IMR-90 (cell line): ENCODE data around the gene ERC2. TPM values are rescaled to one million over a fixed set of nuclear protein-coding genes. Genes with fewer than 3 reads are reported as not detected.

Source experiments
- ATAC-seq: fragments of 200-7000 bp; cut with Tn5 transposase; 2 replicates; pipeline ENCODE4 v1.9.1; 2020; ENCODE audit warnings: low read depth, mild to moderate bottlenecking, moderate library complexity
- BruUV-seq: library from RNA; stranded (reverse); fragments of 400-500 nt; replicated peaks from 2 replicates; lab custom pipeline; 2021; lab: Mats Ljungman, UMichigan
- CTCF ChIA-PET: fragments of 300-600 bp; formaldehyde crosslinking; extraction: SDS; loops from one replicate; lab custom pipeline; 2021; ENCODE audit warnings: antibody characterized with exemption; lab: Yijun Ruan, JAX
- POLR2A ChIA-PET: fragments of 300-600 bp; sonication (Branson Sonifier 250); formaldehyde crosslinking; loops from one replicate; lab custom pipeline; 2022; ENCODE audit warnings: antibody characterized with exemption; ENCODE audit not compliant: unreplicated experiment; lab: Charles Lee
- DNase-seq: peaks from one replicate; pipeline ENCODE4 v3.0.0; 2013
- H2AFZ ChIP-seq: replicated peaks from 2 replicates; pipeline ENCODE3; 2013; ENCODE audit warnings: low read length, mild to moderate bottlenecking; ENCODE audit not compliant: poor library complexity
- H2AK5ac ChIP-seq: 2 replicates; pipeline ENCODE4 v1.6.1; 2013; ENCODE audit warnings: low read depth, low read length, inconsistent platforms
- H2AK9ac ChIP-seq: replicated peaks from 2 replicates; pipeline ENCODE3; 2013; ENCODE audit warnings: mild to moderate bottlenecking, low read depth, low read length, moderate library complexity; ENCODE audit not compliant: poor library complexity
- H2BK120ac ChIP-seq: 2 replicates; pipeline ENCODE4 v1.6.1; 2013; ENCODE audit warnings: low read depth, low read length, inconsistent platforms
- H2BK15ac ChIP-seq: 3 replicates; pipeline ENCODE4 v1.6.1; 2013; ENCODE audit warnings: low read depth, low read length, inconsistent platforms
- H2BK20ac ChIP-seq: 2 replicates; pipeline ENCODE4 v1.6.1; 2013; ENCODE audit warnings: low read depth, mild to moderate bottlenecking, inconsistent platforms, low read length, moderate library complexity
- H2BK5ac ChIP-seq: 2 replicates; pipeline ENCODE4 v1.6.1; 2013; ENCODE audit warnings: mild to moderate bottlenecking, low read depth, low read length, inconsistent platforms; ENCODE audit not compliant: poor library complexity, severe bottlenecking
- H3K14ac ChIP-seq: replicated peaks from 2 replicates; pipeline ENCODE4 v1.6.1; 2013; ENCODE audit warnings: low read depth, low read length, inconsistent platforms
- H3K18ac ChIP-seq: 2 replicates; pipeline ENCODE4 v1.6.1; 2013; ENCODE audit warnings: low read depth, low read length, control low read depth
- H3K23ac ChIP-seq: 2 replicates; pipeline ENCODE4 v1.6.1; 2013; ENCODE audit warnings: low read depth, low read length, inconsistent platforms
- H3K27ac ChIP-seq: 2 replicates; pipeline ENCODE4 v1.5.1; 2013; ENCODE audit warnings: mild to moderate bottlenecking, control low read depth, low read length; ENCODE audit not compliant: insufficient read depth
- H3K27me3 ChIP-seq: 2 replicates; pipeline ENCODE4 v1.6.1; 2013; ENCODE audit warnings: low read length; ENCODE audit not compliant: control insufficient read depth, insufficient read depth
- H3K36me3 ChIP-seq: 2 replicates; pipeline ENCODE4 v1.6.1; 2013; ENCODE audit warnings: low read length, mixed read lengths; ENCODE audit not compliant: control insufficient read depth, insufficient read depth
- H3K4ac ChIP-seq: 2 replicates; pipeline ENCODE4 v1.6.1; 2013; ENCODE audit warnings: low read depth, low read length, inconsistent platforms
- H3K4me1 ChIP-seq: 2 replicates; pipeline ENCODE4 v1.6.1; 2013; ENCODE audit warnings: low read length, mixed read lengths; ENCODE audit not compliant: control insufficient read depth, insufficient read depth
- H3K4me2 ChIP-seq: 2 replicates; pipeline ENCODE4 v1.6.1; 2013; ENCODE audit warnings: low read depth, mild to moderate bottlenecking, control low read depth, low read length, moderate library complexity
- H3K4me3 ChIP-seq: 2 replicates; pipeline ENCODE4 v1.5.1; 2013; ENCODE audit warnings: low read depth, mild to moderate bottlenecking, control low read depth, low read length, moderate library complexity; ENCODE audit not compliant: insufficient read depth
- H3K56ac ChIP-seq: 2 replicates; pipeline ENCODE4 v1.6.1; 2013; ENCODE audit warnings: low read length, inconsistent platforms; ENCODE audit not compliant: insufficient read depth; ENCODE audit errors: extremely low read depth
- H3K79me1 ChIP-seq, 2 experiments: 2 replicates each; pipeline ENCODE4 v1.6.1; 2013; ENCODE audit warnings: low read length in 2 of 2, inconsistent platforms in 1 of 2, low read depth in 1 of 2
- H3K9ac ChIP-seq: 2 replicates; pipeline ENCODE4 v1.6.1; 2013; ENCODE audit warnings: low read depth, low read length, control low read depth
- H3K9me1 ChIP-seq: 2 replicates; pipeline ENCODE4 v1.6.1; 2013; ENCODE audit warnings: low read length, inconsistent platforms; ENCODE audit not compliant: insufficient read depth
- H3K9me3 ChIP-seq: 2 replicates; pipeline ENCODE4 v1.6.1; 2013; ENCODE audit warnings: low read length; ENCODE audit not compliant: control insufficient read depth, insufficient read depth
- H4K20me1 ChIP-seq: 2 replicates; pipeline ENCODE4 v1.6.1; 2013; ENCODE audit warnings: low read length, inconsistent platforms; ENCODE audit not compliant: insufficient read depth
- H4K5ac ChIP-seq: 2 replicates; pipeline ENCODE4 v1.6.1; 2013; ENCODE audit warnings: mild to moderate bottlenecking, low read depth, low read length, control low read depth
- H4K8ac ChIP-seq, 2 experiments: 2 replicates each; pipeline ENCODE4 v1.6.1; 2013; ENCODE audit warnings: low read depth in 2 of 2, low read length in 2 of 2, control low read depth in 1 of 2, inconsistent platforms in 1 of 2
- H4K91ac ChIP-seq: 2 replicates; pipeline ENCODE4 v1.6.1; 2013; ENCODE audit warnings: low read depth, low read length, inconsistent platforms; ENCODE audit not compliant: insufficient read depth
- CEBPB ChIP-seq: IDR thresholded peaks from 2 replicates; pipeline ENCODE4 v1.6.1; 2012; ENCODE audit warnings: low read depth, low read length, improper control_type of control experiment
- CHD1 ChIP-seq: IDR thresholded peaks from 2 replicates; pipeline ENCODE4 v1.6.1; 2012; ENCODE audit warnings: low read depth, low read length, improper control_type of control experiment
- MAFK ChIP-seq: IDR thresholded peaks from 2 replicates; pipeline ENCODE4 v1.6.1; 2012; ENCODE audit warnings: low read depth, low read length, improper control_type of control experiment
- MAZ ChIP-seq: IDR thresholded peaks from 2 replicates; pipeline ENCODE4 v1.6.1; 2012; ENCODE audit warnings: low read depth, mild to moderate bottlenecking, low read length, improper control_type of control experiment, moderate library complexity, borderline replicate concordance
- NFE2L2 ChIP-seq: fragments of 150-350 bp; IDR thresholded peaks from 2 replicates; pipeline ENCODE4 v1.6.1; 2016; ENCODE audit warnings: low read depth, mild to moderate bottlenecking, low read length
- POLR2A ChIP-seq: IDR thresholded peaks from 2 replicates; pipeline ENCODE4 v1.6.1; 2012; ENCODE audit warnings: mild to moderate bottlenecking, low read depth, low read length
- RAD21 ChIP-seq: IDR thresholded peaks from 2 replicates; pipeline ENCODE4 v1.6.1; 2012; ENCODE audit warnings: low read length, improper control_type of control experiment
- USF2 ChIP-seq: fragments of 150-350 bp; IDR thresholded peaks from 2 replicates; pipeline ENCODE4 v1.6.1; 2017; ENCODE audit warnings: mild to moderate bottlenecking, antibody characterized with exemption, low read length, low read depth
- dilution Hi-C: fragments of 300-500 bp; cut with HindIII; formaldehyde crosslinking; loops from one replicate; pipeline ENCODE4 v1.14.3; 2018; ENCODE audit warnings: low sequenced_read_pairs; ENCODE audit not compliant: unreplicated experiment
- in situ Hi-C: fragments of 300-500 bp; cut with MboI; formaldehyde crosslinking; loops from 3 replicates; pipeline ENCODE4 v1.14.3; 2019; ENCODE audit warnings: low sequenced_read_pairs, inconsistent platforms, mixed read lengths
- intact Hi-C: fragments of 100-400 bp; cut with micrococcal nuclease; formaldehyde crosslinking; loops from 2 replicates; pipeline ENCODE4 v1.10.0; 2022
- polyA plus RNA-seq, 3 experiments: library from polyadenylated mRNA; depleted of rRNA; stranded (reverse); fragments of >200 nt; gene quantifications; 2 replicates each; pipeline ENCODE4 v1.2.3, GENCODE V29; 2012; ENCODE audit warnings: low replicate concordance in 1 of 3
- total RNA-seq: library from RNA; depleted of rRNA; stranded (reverse); fragments of >200 nt; gene quantifications from 2 replicates; pipeline ENCODE4 v1.2.3, GENCODE V29; 2012

Gene ERC2
- total and polyA plus RNA-seq, 2 of the 4 experiments (the other 2 are of a cell fraction) = 0.17 to 0.18 TPM

DNA sequence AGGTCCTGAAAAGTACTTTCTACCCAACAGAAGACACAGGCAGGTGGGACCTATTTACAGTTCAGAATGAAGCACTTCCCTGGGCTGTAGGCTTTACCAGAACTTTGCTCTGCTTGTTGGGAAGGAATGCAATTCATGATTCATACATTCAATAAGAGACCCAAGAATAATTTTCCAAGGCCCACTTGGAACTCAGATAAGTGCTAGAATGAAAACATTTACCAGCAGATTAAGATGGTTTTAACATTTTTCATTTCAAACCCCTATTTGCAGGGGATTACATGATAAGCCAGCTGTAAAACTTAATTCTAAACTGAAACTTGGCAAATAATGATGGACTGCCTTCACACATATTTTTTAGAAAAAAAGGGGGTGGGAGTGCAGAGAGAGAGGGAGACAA lies 417.2 kb downstream of the ERC2 start:
- H3K9me3 ChIP-seq = no peaks in the 10 kb centered on the region
- no peak overlapping the region for H3K18ac ChIP-seq
- dilution Hi-C loops = no loop called here
- in situ Hi-C loops = no loop called here
- no peak overlapping the region for H2AFZ ChIP-seq
- intact Hi-C loops = no loop called here
- H3K56ac ChIP-seq = no peak overlapping the region
- no peak overlapping the region for H3K23ac ChIP-seq
- H3K4me2 ChIP-seq = no peak overlapping the region
- H3K4me1 ChIP-seq = no peaks in the 10 kb centered on the region
- H2BK20ac ChIP-seq = no peak overlapping the region
- H3K14ac ChIP-seq = no peak overlapping the region
- no peak overlapping the region for H4K5ac ChIP-seq
- no peak overlapping the region for H2BK5ac ChIP-seq
- no peak overlapping the region for H2AK9ac ChIP-seq
- DNase-seq = no peak
- H3K27ac ChIP-seq = no peak overlapping the region
- TF ChIP-seq RAD21 = no peak
- TF ChIP-seq USF2 = no peak
- no peak for TF ChIP-seq CHD1
- TF ChIP-seq NFE2L2 = no peak
- TF ChIP-seq POLR2A = no peak
- no peak for TF ChIP-seq MAFK
- no peak for TF ChIP-seq MAZ
- no peak for TF ChIP-seq CEBPB
- H3K9ac ChIP-seq = no peak overlapping the region
- ChIA-PET CTCF (interaction anchor here (0.6 to 1.7 kb wide), 2 partner anchors 9 to 20 kb away, joined by 3 to 6 read pairs; no protein-coding TSS in a partner anchor), POLR2A (no interaction called here)
- no peak overlapping the region for H2BK15ac ChIP-seq
- H2AK5ac ChIP-seq = no peak overlapping the region
- BruUV-seq = no TSS peak
- peaks cover 13% of the 10 kb centered on the region for H3K27me3 ChIP-seq
- no peak overlapping the region for H2BK120ac ChIP-seq
- no peaks in the 10 kb centered on the region for H3K9me1 ChIP-seq
- no peak overlapping the region for H4K8ac ChIP-seq
- H3K36me3 ChIP-seq = no peaks in the 10 kb centered on the region
- ATAC-seq = no peak
- no peak overlapping the region for H4K91ac ChIP-seq
- no peaks in the 10 kb centered on the region for H4K20me1 ChIP-seq
- no peak overlapping the region for H3K4ac ChIP-seq
- H3K79me1 ChIP-seq = no peaks in the 10 kb centered on the region
- H3K4me3 ChIP-seq = no peak overlapping the region
